Esophagus squamous epithelium (tissue), 4 donors: ENCODE data around the gene LHX4.

Source experiments
- CTCF ChIP-seq, 6 experiments: fragments of 450-650 bp in 4 of 6; fragments of 200-600 bp in 2 of 6; sonication (generic) in 2 of 6; IDR thresholded peaks; one replicate each; pipeline ENCODE4 v1.5.1; 2016 to 2019; ENCODE audit warnings: antibody characterized with exemption in 6 of 6, mild to moderate bottlenecking in 4 of 6, moderate library complexity in 4 of 6
- POLR2A ChIP-seq, 4 donors: fragments of 450-650 bp; IDR thresholded peaks; one replicate each; pipeline ENCODE4 v1.6.1; 2017; ENCODE audit warnings: antibody characterized with exemption in 4 of 4, mild to moderate bottlenecking in 4 of 4, moderate library complexity in 3 of 4

- no peak for TF ChIP-seq POLR2A (IDR thresholded peaks at IDR 0.05)
- no peak for TF ChIP-seq CTCF (IDR thresholded peaks at IDR 0.05)
Observed at GRCh38 chr1:180190091-180190490, 40.0 kb upstream of the LHX4 start.
